Left renal cortex interstitium (tissue), 4 donors: ENCODE data around the gene CTLA4. TPM values are rescaled to one million over a fixed set of nuclear protein-coding genes. Genes with fewer than 3 reads are reported as not detected.

Experiments used
- DNase-seq, 4 donors: peaks; one replicate each; pipeline ENCODE4 v3.0.0-alpha.2; 2013; ENCODE audit warnings: low read depth in 4 of 4, low spot score in 2 of 4, missing footprints in 1 of 4
- polyA plus RNA-seq, 4 donors: library from polyadenylated mRNA; unstranded; fragments of 120-200 nt; gene quantifications; one replicate each; pipeline ENCODE4 v1.2.1, GENCODE V29; 2013; ENCODE audit not compliant: insufficient read length in 4 of 4

Gene CTLA4
- polyA plus RNA-seq, result under 1 TPM in 1 of 4 donors, not detected in 3; 0.06 TPM

DNA sequence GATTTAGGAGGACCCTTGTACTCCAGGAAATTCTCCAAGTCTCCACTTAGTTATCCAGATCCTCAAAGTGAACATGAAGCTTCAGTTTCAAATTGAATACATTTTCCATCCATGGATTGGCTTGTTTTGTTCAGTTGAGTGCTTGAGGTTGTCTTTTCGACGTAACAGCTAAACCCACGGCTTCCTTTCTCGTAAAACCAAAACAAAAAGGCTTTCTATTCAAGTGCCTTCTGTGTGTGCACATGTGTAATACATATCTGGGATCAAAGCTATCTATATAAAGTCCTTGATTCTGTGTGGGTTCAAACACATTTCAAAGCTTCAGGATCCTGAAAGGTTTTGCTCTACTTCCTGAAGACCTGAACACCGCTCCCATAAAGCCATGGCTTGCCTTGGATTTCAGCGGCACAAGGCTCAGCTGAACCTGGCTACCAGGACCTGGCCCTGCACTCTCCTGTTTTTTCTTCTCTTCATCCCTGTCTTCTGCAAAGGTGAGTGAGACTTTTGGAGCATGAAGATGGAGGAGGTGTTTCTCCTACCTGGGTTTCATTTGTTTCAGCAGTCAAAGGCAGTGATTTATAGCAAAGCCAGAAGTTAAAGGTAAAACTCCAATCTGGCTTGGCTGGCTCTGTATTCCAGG, at the start of gene CTLA4:
CTLA4 (plus strand) TSS at position 211 of the 640 bp plus-strand sequence; CDS start at position 383, 172 bp downstream.
- DNase-seq, result no peak

DNA sequence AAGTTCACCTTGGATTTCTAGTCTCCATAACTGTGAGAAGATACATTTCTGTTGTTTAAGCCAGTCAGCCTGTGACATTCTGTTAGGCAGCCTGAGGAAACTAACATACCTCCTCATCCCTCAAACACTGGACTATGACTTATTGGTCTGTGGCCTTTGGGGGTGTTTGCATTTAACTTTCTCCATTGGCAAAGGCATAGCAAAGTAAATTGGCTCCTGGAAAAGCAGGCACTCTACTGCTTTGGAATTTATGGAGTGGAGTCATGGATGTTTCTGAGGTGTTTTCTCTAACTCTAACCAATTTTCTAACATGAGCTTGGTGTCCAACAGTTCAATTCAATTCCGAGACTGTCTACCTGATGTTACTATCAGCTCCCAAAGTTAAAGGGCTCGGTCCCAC, 48.9 kb upstream of the CTLA4 start:
- DNase-seq, result no peak

DNA sequence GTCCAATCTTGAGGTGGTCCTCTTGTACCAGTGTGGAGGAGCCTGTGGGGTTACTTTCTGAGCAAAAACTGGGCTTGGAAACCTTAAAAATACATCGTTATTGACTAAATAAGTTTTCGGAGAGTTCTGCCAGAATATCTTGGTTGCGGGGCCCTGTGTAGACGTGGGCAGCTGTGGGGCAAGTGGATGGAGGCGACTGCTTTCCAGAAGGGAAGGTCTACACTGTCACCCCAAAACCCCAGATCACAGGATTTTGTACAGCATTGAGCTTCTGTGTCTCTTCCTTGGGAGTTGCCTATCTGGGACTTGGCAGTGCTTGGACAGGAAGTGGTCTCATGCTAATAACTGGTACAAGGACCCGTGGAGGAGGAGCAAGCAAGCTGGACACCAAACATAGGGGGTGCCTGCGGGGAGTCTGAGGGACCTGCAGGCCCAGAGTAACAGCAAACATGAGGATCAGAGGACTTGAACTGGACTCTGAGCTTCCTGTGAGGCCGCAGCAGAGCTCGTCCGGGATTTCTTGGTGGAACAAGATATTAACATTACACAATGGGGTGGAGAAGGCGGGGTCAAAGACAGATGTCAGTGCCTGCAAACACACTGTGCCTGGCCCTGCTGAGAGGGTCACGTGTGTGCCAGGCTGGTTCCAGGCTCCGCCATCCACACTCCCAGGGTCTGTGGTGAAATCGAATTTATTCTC, 48.0 kb upstream of the CTLA4 start:
- DNase-seq, result no peak

DNA sequence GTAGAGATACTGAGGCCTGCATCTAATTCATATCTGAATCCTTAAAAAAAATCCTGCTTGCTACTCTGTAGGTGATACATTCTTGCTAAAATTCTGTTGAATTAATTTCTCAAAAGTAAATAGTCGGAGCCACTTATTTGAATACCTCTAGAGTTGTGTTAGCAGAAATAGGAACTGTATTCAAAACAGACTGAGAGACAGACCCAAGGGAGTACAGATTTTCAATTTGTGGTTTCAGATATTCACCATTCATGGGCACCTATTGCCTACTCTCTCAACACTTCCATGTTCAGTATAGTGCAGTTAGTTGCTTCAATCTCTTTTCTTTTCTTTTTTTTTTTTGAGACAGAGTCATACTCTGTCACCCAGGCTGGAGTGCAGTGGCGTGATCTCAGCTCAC, 46.6 kb upstream of the CTLA4 start:
- DNase-seq, result no peak

DNA sequence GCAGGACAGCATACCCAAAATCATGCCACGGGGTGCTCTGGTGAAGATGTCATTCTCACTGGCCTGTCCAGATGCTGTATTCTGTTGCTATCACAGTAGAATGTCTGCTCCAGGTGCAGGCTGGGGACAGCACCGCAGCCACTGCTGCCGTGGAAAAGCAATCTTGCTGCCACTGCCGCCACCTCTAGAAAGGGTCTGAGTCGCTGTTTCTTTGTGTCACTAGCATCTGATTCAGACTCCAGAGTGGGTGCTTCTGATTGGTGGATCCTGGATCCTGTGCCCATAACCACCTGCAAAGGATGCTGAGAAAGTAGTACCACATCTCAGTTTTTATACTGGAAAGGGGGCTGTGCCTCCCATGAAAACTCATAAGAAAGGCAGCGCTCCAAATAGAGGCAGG, 45.3 kb upstream of the CTLA4 start:
- no peak for DNase-seq

DNA sequence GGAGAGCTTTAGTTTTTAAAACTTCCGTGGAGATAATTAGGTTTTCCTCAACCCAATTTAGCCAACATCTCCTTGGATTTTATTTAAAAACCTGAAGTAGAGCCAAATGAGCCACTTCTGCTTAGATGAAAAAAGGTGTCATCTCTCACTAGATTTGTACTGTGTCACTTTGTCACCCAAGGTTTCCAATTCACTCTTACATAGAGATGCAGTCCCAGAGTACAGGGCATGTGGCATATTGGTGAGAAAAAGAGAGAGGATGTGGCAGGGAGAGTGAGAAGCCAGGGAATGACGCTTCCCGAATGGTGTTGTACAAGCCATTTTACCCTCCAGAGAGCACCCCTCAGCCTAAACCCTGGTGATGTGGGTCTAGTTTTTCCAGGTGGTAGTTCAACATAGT, 44.4 kb upstream of the CTLA4 start:
- DNase-seq, result no peak

DNA sequence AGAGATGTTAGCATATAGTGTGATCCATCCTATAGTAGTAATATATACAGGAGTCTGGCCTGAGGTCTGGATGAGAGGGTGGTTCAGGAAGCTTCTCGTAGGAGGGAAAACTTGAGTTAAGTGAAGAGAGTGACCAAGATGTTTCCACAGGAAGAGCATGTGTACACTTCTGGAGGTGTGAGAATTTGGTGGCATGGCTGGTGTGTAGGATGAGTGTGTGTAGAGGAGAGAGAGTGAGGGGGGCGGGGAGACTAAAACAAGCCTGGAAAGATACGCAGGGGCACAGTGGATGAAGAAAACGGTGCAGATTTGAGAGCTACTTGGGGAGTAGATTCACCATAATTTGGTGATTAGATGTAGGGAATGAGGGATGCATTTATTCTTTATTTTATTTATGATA, 43.5 kb upstream of the CTLA4 start:
- DNase-seq, result no peak

DNA sequence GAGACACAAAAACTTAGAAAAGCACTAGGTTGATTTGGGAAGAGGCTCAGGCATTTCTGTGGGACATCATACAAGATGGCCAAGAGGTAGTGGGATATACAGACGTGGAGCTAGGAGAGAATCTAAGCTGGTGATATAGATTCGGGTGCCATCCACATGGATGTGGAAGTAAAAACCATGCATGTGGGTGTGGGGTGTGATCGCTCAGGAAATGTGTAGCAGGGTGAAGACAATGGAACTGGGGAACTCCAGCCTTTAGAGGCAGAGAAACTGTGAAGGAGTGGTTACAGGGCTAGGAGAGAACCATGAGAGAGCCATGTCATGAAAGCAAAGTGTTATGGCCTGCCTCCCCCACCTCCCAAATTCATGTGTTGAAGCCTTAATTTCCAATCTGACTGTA, 43.0 kb upstream of the CTLA4 start:
- no peak for DNase-seq

DNA sequence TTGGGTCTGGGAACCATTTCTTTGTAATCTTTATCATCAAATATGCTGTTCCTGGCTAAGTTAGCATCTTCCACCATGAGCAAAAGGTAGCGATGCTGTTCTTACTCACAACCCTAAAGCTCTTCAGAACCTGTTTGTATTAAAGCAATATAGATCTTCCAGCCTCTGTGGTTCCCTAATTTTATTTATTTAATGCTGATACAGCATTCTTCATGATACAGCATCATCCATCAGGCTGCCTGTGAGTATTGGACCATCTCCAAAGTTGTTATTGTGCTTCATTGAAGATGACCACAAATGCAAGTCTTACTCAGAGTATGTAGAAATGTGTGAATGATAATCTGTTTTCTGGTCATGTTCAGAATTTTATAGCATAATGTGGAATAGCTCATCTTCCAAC, 40.9 kb upstream of the CTLA4 start:
- DNase-seq, result no peak

DNA sequence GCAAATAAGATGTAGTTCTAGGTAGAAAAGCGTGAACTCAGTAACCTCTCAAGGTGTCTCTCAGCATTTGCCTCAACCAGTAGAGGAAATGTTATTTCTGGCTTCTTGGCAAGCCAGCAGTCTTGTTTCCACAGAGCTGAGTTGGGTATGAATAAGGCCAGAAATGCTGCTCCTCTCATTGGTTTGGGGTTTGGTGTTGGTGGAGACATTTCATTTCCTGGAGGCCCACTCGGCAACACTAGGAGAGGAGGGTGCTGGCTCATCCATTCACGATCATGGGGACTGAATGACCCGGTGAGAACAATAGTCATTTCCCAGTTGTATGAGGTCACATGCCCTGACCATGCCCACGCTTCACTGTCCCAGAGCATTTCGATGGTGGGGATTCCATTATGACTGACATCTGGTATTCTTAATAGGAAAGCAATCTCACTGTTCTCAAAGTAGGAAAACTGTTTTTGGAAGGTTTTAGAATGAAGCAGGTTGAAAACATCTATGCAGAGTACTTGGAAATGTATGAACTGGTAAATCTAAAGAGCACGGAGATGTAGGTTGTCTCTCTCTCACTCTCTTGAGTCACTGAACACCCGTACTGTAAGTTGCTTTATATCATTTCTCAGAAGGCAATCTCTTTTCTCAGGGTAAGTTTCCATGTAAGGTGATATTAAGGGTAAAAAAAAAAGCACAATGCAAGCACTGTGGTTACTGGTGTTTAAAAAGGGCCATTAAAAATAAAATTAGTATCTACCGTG, 37.1 kb upstream of the CTLA4 start:
- DNase-seq, result no peak

DNA sequence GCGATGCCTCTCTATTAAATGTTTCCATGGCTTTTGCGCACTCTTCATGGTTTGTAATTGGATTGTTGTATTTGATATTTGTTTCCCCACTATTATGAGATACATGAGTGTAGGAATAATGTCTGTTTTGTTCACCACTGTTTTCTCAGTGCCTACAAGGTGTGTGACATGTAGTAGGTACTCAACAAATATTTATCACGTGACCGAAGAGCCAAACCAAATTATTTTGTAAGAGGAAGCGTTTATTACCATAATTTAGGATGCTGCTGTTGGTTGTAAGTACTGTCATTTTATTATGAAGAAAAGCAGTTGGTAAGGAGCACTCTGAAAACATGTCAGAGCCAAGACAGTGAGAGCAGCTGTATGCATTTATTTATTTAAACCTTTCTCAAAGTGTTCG, 32.2 kb upstream of the CTLA4 start:
- DNase-seq, result no peak

DNA sequence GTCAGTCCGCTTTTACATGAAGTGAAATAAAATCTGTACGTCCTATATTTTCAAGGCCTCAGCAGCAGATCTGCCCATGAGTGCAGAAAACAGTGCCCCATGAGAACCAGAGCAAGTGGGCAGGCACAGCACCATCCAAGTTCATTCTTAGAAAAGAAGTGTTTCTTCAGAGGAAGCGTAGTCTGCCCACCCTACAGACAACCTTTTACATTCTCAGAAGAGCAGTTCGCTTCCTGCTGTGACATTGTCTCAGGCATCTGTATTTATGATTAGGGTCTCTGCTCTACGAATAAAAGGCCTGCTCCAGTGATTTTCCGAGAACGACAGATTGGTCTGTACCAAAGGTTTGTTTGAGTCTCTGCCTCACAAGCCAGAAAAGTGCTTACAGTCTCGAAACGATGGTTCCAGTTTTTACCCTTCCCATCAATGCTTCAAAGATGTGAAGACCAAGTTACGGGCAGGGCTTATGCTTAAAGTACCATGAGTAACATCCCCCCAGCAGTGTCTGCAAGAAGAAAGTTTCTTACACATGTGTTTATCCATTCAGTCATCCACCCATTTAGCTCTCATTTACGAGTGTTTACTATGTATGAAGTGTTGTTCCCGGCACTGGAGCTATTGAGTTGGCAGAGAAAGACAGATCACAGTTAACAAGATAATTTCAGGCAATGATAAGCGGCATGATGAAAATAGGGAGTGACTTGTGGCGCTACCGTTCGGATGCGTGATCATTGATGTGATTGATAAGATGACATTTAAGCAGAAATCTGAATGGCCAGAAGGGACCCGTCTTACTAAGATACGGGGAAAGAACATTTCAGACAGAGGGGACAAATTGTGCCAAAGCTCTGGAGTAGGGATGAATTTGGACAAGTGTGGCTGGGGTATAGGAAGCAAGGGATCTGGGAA, 31.4 kb upstream of the CTLA4 start:
- no peak for DNase-seq

DNA sequence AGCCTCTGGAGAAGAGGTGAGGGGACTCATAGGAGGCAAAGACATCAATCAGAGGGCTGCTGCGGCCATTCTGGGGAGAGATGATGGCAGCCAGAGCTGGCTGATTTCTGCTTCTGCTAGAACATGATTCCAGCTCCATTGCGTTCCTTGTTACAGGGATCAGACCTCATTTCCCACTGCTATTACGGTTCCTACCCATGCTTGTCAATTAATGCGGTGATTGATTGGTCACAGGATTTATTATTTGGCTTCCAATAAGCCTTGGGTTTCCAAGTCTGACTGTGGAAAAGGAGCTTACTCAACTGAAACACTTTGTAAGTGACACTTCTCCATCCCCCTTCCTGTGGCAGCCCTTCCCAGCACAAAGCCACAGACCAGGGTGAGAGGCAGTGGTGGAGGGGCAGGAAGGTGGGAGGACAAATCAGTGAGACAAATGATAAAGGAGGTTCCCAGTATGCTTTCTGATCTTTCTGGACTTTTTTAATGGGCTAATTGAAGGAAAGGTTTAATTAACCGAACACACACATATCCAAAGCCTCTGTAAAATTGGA, 26.8 kb upstream of the CTLA4 start:
- DNase-seq, result peak in 3 of 4 donors; percentile 11 to 32 (median 12)

DNA sequence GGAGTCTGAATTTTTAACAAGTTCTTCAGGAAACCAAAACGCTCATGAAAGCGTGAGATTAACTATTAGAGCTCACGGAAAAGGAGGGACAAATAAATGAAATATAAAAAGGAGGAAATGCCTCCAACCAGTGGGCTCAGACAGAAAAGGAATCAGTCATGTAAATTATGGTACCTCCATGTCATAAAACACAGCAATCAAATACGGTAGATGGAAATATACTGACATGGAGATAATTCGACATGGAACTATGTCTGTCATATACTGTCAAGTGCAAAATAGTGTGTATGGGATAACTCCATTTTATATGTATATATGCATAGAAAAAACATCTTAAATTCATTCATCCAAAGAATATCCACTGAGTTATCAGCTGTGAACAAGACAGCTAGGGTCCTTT, 25.9 kb upstream of the CTLA4 start:
- no peak for DNase-seq

DNA sequence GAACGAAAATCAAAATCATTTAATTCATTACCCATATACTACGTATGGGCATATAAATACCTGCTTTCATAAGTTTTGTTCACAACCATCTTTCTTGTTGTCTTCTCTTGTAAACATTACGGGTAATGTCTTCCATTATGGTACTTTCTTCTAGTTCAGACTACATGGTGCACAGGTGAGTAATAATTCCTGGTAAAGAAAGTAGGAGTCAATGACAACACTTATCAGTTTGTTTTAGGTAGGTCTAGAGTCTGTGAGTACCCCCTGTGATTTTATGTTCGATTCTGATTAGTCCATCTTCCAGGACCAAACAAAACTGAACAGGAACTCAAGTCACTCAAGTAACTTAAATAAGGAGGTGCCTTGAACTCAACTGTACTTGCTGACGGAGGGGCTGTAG, 25.2 kb upstream of the CTLA4 start:
- no peak for DNase-seq

DNA sequence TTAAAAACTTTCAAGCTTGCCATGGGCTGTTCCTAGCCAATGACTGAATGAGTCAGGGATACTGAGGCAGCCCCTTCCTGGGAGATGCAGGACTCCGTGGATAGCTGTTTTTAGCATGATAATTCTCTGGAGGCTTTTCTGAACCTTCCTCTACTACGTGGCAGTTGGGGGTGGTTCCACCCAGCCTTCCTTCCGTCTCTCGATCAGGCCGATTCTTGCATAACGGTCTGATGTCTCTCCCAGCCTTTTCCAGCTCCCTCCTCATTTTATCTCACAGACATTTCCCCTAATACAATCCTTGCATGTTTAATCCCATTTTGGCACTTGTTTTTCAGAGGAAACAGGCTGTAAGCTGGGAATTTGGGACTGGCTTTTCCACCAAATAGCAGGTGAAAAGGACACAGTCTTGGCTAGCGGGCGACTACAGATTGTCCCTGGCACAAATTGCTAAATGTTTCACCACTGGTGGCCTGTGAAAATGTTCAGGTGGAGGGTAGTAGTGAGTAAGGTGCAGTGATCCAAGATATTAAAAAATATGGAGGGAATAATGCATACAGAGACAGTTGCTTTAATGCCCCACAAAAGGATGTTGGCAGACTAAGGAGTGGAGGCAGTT, 21.0 kb upstream of the CTLA4 start:
- DNase-seq, result no peak

DNA sequence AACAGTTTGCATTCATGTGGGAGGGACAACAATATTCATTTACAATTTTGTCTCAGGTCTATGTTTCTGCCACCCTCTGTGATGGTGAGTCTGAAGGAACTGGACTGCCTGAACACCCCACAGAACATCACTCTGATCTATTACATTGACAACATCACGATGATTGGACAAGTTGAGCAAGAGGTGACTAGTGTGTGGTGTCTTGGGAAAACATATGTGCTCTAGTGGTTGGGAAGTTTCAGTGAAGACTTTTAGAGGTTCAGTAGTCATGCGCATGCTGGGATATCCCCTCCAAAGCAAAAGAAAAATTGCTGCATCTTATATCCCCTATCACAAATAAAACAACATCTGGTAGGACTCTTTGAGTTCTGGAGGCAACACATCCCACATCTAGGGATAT, 18.6 kb upstream of the CTLA4 start:
- no peak for DNase-seq

DNA sequence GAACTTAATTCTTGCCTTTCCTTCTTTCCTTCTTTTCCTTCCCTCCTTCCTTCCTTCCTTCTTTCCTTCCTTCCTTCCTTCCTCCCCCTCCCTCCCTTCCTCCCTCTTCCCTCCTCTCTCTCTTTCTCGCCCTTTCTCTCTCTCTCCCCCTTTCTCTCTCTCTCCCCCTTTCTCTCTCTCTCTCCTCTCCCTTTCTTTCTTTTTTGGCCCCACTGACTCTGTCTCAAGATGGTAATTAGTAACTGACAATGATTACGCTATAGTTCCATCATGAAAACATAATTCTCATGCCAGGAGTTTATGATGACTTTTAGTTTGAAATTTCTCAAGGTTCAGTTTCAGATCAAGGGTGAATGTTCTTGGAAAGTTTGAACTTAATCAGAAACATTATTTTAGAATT, 14.8 kb upstream of the CTLA4 start:
- DNase-seq, result no peak

DNA sequence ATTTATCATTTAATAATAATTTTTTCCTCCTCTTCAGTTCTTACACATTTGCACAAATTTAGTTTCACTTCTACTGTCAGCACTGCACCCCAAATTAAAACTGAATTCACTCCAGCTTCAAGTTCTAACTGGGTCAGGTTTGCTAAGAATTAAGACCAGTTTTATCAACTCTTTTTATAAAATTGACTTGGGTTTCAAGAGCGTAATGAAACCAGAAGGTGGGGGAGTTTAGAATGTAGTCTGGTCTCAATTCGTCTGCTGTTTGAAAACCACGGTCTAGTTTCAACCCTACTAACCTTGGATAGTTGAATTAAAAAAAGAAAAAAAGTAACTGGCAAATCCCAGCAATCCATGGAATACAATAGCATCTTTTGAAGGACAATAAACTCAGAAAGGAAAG, 14.3 kb upstream of the CTLA4 start:
- DNase-seq, result no peak

DNA sequence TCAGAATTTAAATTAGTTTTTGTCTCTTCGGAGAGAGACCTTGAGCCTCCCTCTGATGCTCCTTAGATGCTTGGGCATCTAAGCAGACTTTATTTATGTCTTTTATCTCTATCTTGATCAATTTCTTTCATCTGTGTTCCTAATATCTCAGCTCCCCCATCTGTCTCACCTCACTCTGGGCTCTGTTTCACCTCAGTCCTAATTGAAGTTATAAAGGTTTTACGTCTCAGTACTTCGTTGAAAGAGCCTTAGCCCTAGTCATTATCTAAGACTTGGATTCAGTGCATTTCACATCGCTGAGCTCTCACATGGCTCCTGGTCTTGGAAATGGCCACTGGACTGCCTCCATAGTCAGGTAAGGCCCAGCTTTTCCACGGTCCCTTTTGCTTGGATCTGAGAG, 13.8 kb upstream of the CTLA4 start:
- no peak for DNase-seq
